Right lobe of liver (tissue), 4 donors: ENCODE measurements around the gene GAPDH.

Source experiments
- CTCF ChIP-seq, 4 donors: fragments of 200-600 bp in 3 of 4; fragments of 450-650 bp in 1 of 4; IDR thresholded peaks; one replicate each; pipeline versions ENCODE4 v1.5.1 to v1.8.0; 2016 to 2022; ENCODE audit warnings: antibody characterized with exemption in 4 of 4, mild to moderate bottlenecking in 2 of 4
- POLR2A ChIP-seq: fragments of 450-650 bp; IDR thresholded peaks from one replicate; pipeline ENCODE4 v1.6.1; 2017; ENCODE audit warnings: antibody characterized with exemption, mild to moderate bottlenecking
- donor health status: DM: no; HTN: no; CAD: no.
- donor health status: DM: no; HTN: no; CAD: no.
- donor health status: DM: no; HTN: yes; CAD: no.

- TF ChIP-seq CTCF (IDR thresholded peaks at IDR 0.05) (no peak), POLR2A (peak; percentile 56)
Observed at GRCh38 chr12:6492838-6493496, 41.4 kb upstream of the GAPDH start, which contains the start of gene MRPL51.
